ENCODE measurements around the gene SKI.

DNA sequence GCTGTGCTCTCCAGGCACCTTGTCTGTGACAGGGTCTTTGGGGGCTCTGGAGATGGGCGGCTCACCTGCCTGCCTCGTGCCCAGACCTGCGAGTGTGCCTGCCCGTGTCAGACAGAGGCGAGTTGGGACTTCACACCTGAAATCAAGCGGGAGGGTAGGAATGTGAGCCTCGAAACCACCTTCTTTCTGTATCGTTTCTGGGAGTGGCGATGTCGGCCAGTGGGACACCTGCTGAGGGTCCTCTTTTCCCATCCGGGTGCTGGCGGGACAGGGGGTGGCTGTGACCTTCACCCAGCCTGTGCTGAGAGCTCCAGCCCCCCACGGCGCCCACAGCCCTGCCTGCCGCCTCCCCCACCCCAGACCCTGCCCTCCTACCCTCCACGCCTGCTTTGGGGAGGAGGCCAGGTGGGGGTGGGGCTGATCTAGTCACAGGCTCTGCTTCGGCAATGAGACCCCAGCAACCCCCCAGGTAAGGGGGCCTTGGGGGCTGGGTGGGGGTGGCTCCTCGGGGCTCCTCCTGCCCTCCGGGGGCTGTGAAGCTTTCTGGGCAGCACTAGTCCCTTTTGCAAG is 17.9 kb upstream of the SKI start:
- TF ChIP-seq, protein P1, sequence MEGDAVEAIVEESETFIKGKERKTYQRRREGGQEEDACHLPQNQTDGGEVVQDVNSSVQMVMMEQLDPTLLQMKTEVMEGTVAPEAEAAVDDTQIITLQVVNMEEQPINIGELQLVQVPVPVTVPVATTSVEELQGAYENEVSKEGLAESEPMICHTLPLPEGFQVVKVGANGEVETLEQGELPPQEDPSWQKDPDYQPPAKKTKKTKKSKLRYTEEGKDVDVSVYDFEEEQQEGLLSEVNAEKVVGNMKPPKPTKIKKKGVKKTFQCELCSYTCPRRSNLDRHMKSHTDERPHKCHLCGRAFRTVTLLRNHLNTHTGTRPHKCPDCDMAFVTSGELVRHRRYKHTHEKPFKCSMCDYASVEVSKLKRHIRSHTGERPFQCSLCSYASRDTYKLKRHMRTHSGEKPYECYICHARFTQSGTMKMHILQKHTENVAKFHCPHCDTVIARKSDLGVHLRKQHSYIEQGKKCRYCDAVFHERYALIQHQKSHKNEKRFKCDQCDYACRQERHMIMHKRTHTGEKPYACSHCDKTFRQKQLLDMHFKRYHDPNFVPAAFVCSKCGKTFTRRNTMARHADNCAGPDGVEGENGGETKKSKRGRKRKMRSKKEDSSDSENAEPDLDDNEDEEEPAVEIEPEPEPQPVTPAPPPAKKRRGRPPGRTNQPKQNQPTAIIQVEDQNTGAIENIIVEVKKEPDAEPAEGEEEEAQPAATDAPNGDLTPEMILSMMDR (IDR thresholded peaks at IDR 0.05), result no peak
- no peak for TF ChIP-seq POLR2AphosphoS5 (IDR thresholded peaks at IDR 0.05)
- no peak for TF ChIP-seq EP300 (IDR thresholded peaks at IDR 0.05; ENCODE audit: low read depth)
- no peak for TF ChIP-seq POLR2A (IDR thresholded peaks at IDR 0.05)

All from transverse colon (tissue), 4 donors.